AG10803 (cell line): Measurements from ENCODE around the gene ZRANB1.

ENCODE experiments used
- DNase-seq: peaks from one replicate; pipeline ENCODE4 v3.0.0; 2010; ENCODE audit warnings: low read depth
- H3K4me3 ChIP-seq: 2 replicates; pipeline ENCODE4 v1.5.1; 2011; ENCODE audit warnings: mild to moderate bottlenecking, low read length, control low read depth
- TF ChIP-seq, protein P1 (sequence below): conservative IDR thresholded peaks from 2 replicates; pipeline ENCODE4 v1.5.1; 2011; ENCODE audit warnings: mild to moderate bottlenecking, low read length, control low read depth, inconsistent platforms

Gene ZRANB1

DNA sequence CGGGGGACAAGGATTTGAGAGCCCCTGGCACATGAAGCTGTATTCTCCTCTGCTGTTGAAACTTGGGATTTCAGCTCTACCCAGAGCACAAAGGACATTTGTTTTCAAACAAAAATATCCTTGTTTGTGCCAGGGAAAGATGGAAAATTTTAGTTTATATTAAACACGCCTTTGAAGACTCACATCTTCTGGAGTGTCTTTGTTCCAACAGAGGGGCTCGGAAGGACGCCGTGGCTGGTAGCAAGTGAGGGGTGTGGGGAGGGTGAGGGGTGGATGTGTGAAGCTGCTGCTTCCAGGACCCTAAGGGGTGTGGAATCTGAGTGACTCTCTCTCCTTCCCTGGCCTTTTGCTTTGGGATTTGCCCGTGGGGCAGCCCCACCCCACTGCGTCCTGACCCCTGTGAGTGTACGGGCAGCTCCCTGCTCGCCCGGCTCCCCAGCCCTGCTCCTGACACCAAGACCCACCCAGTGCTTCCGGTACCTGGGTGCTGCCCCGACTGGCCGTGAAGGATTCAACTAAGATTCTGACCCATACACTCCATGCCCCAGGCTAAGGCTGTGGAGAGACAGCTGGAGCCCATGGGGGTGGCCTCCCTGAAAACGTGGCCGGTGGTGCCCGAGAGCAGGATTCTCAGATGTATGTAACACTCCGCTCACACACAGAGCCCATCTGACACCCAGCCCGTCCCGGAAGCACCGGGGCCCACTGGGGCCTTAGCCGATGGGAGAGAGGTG, 59.6 kb downstream of the ZRANB1 start:
- DNase-seq: no peak

DNA sequence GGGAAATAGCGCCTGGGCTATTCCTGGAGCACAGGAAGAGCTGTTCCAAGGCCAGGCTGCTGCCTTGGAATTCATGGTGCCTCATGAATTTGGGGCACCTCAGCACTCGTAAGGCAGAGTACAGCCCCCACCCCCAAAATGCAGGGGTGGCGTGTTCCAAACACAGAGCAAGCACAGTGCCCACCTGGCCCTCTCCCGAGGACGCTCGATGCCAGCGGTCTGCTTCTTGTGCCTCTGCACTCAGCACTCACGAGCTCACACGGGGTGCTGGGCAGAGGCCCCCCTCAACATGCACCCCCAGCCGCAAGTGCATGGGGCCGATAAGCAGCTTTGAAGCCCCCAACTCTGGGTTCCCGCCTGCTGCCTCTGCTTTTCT, 60.1 kb downstream of the ZRANB1 start:
- TF ChIP-seq, protein P1, sequence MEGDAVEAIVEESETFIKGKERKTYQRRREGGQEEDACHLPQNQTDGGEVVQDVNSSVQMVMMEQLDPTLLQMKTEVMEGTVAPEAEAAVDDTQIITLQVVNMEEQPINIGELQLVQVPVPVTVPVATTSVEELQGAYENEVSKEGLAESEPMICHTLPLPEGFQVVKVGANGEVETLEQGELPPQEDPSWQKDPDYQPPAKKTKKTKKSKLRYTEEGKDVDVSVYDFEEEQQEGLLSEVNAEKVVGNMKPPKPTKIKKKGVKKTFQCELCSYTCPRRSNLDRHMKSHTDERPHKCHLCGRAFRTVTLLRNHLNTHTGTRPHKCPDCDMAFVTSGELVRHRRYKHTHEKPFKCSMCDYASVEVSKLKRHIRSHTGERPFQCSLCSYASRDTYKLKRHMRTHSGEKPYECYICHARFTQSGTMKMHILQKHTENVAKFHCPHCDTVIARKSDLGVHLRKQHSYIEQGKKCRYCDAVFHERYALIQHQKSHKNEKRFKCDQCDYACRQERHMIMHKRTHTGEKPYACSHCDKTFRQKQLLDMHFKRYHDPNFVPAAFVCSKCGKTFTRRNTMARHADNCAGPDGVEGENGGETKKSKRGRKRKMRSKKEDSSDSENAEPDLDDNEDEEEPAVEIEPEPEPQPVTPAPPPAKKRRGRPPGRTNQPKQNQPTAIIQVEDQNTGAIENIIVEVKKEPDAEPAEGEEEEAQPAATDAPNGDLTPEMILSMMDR: no peak
- no peak overlapping the region for H3K4me3 ChIP-seq
- DNase-seq: no peak

More for the DNA sequence above, 59.6 kb downstream of the ZRANB1 start:
- TF ChIP-seq, protein P1: no peak
- H3K4me3 ChIP-seq: no peak overlapping the region

DNA sequence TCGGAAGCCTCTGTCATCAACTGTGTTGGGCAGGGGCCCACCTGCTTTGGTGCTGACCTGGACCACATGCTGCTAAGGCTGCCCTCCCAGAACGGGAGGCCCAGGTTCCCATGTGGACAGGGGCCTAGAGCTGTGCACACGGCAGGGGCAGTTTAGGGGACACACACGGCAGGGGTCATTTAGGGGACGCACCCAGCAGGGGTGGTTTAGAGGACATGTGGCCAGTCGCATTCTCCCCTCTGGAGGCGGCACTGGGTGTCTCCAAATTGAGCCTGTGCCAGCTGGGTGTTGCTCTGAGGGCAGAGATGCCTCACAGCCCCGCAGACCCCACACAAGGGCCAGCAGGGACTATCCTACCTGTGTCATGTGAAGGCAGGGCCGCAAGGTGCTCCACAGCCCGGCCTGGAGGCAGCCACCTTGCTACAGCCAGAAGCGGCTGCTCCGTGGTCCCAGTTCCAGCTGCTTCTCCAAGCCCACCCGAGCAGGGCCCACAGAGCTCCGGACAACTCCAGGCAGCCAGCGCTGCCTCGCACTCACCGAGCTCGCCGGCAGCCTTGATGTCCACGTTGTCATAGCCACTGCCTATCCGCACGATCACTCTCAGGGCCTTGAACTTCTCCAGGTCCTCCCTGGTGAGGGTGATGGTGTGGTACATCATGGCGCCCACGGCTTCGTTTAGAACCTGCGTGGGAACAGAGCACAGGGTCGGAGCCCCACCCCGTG, 60.7 kb downstream of the ZRANB1 start:
- DNase-seq: no peak
- TF ChIP-seq, protein P1: no peak
- no peak overlapping the region for H3K4me3 ChIP-seq

DNA sequence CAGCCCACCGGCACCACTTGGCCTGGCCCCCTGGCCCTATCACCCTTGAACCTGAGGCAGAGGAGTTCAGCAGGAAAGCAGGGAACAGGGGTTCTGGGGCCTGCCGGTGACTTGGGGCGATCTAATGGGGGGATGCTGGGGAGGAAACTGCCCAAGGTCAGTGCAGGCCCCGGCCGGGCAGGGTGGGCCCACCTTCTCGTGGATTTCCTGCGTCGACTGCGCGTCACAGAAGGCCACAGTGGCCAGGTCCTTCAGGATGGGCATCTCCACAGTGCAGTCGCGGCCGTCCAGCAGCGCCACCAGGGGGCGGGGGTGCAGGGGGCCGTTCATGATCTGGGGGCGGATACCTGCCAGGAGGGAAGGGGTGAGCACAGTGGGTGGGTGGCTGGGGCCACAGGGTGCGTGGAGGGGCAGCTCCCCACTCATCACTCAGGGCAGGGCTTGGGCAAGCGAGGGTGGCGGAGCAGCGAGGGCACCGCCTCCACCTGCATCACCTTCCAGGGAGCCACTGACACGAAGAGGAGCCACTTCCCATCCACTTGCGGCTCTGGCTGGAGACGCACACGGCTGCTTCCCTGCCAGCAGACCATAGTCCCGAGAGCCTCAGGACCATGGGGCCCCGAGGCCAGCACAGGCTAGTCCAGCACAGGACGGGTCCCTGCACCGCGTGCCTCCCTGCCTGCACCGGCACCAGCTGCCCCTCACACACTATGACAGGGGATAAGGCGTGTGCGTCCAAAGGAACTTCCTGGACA, 61.4 kb downstream of the ZRANB1 start:
- TF ChIP-seq, protein P1: no peak
- no peak for DNase-seq
- H3K4me3 ChIP-seq: no peak overlapping the region

DNA sequence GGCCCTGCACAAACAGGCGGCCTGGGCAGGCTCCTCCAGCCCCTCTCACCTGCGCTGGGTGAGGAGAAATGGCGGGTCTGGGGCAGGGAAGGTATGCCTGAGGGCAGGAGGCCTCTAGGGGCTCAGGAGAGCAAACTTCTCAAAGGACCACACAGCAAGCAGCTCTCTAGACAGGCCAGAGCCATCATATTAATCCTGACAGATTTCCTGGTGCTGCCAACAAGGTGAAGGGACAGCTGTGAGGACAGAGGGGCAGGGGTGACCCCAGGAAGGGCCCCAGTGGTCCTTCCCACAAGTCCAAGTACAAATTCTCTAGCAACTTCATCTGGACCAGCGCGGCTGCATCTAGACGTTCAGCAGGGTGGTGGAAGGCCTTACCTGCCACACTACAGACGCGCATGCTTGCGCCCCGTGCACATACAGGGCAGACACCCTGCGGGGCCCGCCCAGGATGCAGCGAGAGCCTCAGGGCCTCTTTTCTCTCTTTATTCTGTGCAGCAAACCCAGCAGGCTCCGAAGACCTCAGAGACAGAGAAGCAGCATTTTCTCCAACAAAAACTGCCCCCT, 62.1 kb downstream of the ZRANB1 start:
- no peak for DNase-seq
- TF ChIP-seq, protein P1: no peak
- H3K4me3 ChIP-seq: no peak overlapping the region

DNA sequence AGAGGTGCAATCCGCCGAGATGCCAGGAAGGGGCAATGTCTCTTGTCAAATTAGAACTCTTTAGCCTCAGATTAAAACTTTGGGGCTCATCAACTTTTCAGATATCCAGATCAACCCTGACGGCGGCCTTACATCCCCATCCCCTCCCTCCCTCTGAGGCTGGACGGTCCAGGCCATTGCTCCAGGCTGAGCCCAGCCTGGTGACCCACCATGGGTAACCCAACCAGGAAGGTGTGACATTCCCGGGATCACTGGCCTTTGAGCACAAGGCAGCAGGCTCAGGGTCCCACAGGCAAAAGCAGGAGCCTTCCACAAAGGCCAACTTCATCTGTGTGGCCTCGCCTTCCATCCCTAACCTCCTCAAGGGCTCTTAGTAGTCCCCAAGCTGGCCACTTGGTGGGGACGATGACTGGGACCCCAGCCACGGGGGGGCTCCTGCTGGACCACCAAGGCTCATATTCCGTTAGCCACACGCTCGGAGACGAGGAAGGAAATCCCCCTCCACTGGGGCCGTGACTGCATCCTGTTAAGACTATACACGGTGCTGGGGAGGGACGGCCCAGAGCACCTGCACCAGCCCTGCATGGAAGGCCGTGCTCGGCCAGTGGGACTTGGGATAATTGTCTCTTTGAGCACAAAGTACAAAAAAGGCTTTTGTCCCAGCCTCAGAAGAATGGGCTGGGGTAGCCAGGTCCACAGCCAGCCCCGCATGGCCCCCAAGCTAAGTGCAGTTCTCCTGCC, 62.8 kb downstream of the ZRANB1 start:
- DNase-seq: no peak
- TF ChIP-seq, protein P1: no peak
- no peak overlapping the region for H3K4me3 ChIP-seq
